MM.1S (cell line): ENCODE results near the gene FOXL2NB.
"Not testable (repeated sequence)": the region's sequence is repeated elsewhere in the genome, so short reads cannot be mapped to it uniquely, and the experiment has no call there.

Source experiments
- DNase-seq: peaks from one replicate; pipeline ENCODE4 v3.0.0-alpha.2; 2015
- H2AFZ ChIP-seq: fragments of 300-600 bp; sonication (generic); 2 replicates; pipeline ENCODE4 v1.6.0; 2016; ENCODE audit warnings: antibody characterized with exemption, low read length
- H3F3A ChIP-seq: fragments of 300-600 bp; sonication (generic); 2 replicates; pipeline ENCODE4 v1.6.1; 2016; ENCODE audit warnings: mild to moderate bottlenecking, antibody characterized with exemption, low read length, moderate library complexity, mixed read lengths; ENCODE audit not compliant: insufficient read depth
- H3K27ac ChIP-seq: fragments of 300-600 bp; sonication (generic); 2 replicates; pipeline ENCODE4 v1.5.1; 2016; ENCODE audit warnings: mild to moderate bottlenecking, low read length
- H3K27me3 ChIP-seq: fragments of 300-600 bp; sonication (generic); replicated peaks from 2 replicates; pipeline ENCODE4 v1.6.0; 2016; ENCODE audit warnings: low read length; ENCODE audit not compliant: insufficient read depth
- H3K36me3 ChIP-seq: fragments of 300-600 bp; sonication (generic); replicated peaks from 2 replicates; pipeline ENCODE4 v1.6.1; 2016; ENCODE audit warnings: mild to moderate bottlenecking, low read length, mixed read lengths; ENCODE audit not compliant: insufficient read depth
- H3K4me1 ChIP-seq: fragments of 300-600 bp; sonication (generic); 2 replicates; pipeline ENCODE4 v1.6.1; 2016; ENCODE audit warnings: low read length, mixed read lengths
- H3K4me2 ChIP-seq: fragments of 300-600 bp; sonication (generic); 2 replicates; pipeline ENCODE4 v1.6.0; 2016; ENCODE audit warnings: low read depth, low read length
- H3K4me3 ChIP-seq: fragments of 300-600 bp; sonication (generic); 2 replicates; pipeline ENCODE4 v1.5.1; 2016; ENCODE audit warnings: low read length, mixed read lengths
- H3K79me2 ChIP-seq: fragments of 300-600 bp; sonication (generic); 2 replicates; pipeline ENCODE4 v1.6.1; 2016; ENCODE audit warnings: mixed run types, low read length, mixed read lengths
- H3K9ac ChIP-seq: fragments of 300-600 bp; sonication (generic); 2 replicates; pipeline ENCODE4 v1.6.1; 2016; ENCODE audit warnings: low read length, mixed read lengths
- H3K9me2 ChIP-seq: fragments of 300-600 bp; sonication (generic); replicated peaks from 2 replicates; pipeline ENCODE4 v1.6.1; 2016; ENCODE audit warnings: mild to moderate bottlenecking, low read length, mixed read lengths; ENCODE audit not compliant: insufficient read depth
- H3K9me3 ChIP-seq: fragments of 300-600 bp; sonication (generic); replicated peaks from 2 replicates; pipeline ENCODE4 v1.6.1; 2016; ENCODE audit warnings: mild to moderate bottlenecking, low read length, mixed read lengths; ENCODE audit not compliant: insufficient read depth
- H4K20me1 ChIP-seq: fragments of 300-600 bp; sonication (generic); 2 replicates; pipeline ENCODE4 v1.6.1; 2016; ENCODE audit warnings: mild to moderate bottlenecking, low read length, moderate library complexity, mixed read lengths; ENCODE audit not compliant: insufficient read depth
- CTCF ChIP-seq: fragments of 300-600 bp; sonication (generic); IDR thresholded peaks from 2 replicates; pipeline ENCODE4 v1.5.1; 2016; ENCODE audit warnings: antibody characterized with exemption, low read length, mixed read lengths
- EZH2 ChIP-seq: fragments of 300-600 bp; sonication (generic); optimal IDR thresholded peaks from 2 replicates; pipeline ENCODE3; 2017; ENCODE audit warnings: low read depth, mild to moderate bottlenecking, antibody characterized with exemption, low read length, mixed read lengths
- EZH2phosphoT487 ChIP-seq: fragments of 300-600 bp; sonication (generic); IDR thresholded peaks from 2 replicates; pipeline ENCODE4 v1.6.1; 2018; ENCODE audit warnings: antibody characterized with exemption, low read length

FOXL2NB gene

GRCh38 chr3:138919325-138919724, 27.7 kb upstream of the FOXL2NB start:
- H3K4me2 ChIP-seq: no peak overlapping the region
- H3K27me3 ChIP-seq: no peaks in the 10 kb centered on the region
- TF ChIP-seq EZH2phosphoT487 (no peak), CTCF (no peak), EZH2 (no peak)
- no peaks in the 10 kb centered on the region for H3K36me3 ChIP-seq
- no peaks in the 10 kb centered on the region; the same call in 1 of the 2 replicates for H3F3A ChIP-seq
- H3K4me1 ChIP-seq: peaks cover 3% of the 10 kb centered on the region; the same call in 1 of the 2 replicates
- H2AFZ ChIP-seq: no peak overlapping the region
- H3K27ac ChIP-seq: no peak overlapping the region
- no peak overlapping the region for H3K9ac ChIP-seq
- H3K9me2 ChIP-seq: no peaks in the 10 kb centered on the region
- H3K9me3 ChIP-seq: no peaks in the 10 kb centered on the region
- no peaks in the 10 kb centered on the region for H4K20me1 ChIP-seq
- H3K79me2 ChIP-seq: no peaks in the 10 kb centered on the region
- no peak overlapping the region for H3K4me3 ChIP-seq
- DNase-seq: no peak

- no peaks in the 10 kb centered on the region for H3K27me3 ChIP-seq
- H3K4me2 ChIP-seq: no peak overlapping the region
- H3K4me1 ChIP-seq: no peaks in the 10 kb centered on the region
- H3K4me3 ChIP-seq: no peak overlapping the region
- H3K9me2 ChIP-seq: no peaks in the 10 kb centered on the region
- H3K9me3 ChIP-seq: no peaks in the 10 kb centered on the region
- H3K9ac ChIP-seq: no peak overlapping the region
- no peaks in the 10 kb centered on the region for H3K36me3 ChIP-seq
- H4K20me1 ChIP-seq: no peaks in the 10 kb centered on the region
- H3F3A ChIP-seq: no peaks in the 10 kb centered on the region
- no peaks in the 10 kb centered on the region for H3K79me2 ChIP-seq
- H3K27ac ChIP-seq: no peak overlapping the region
- no peak for DNase-seq
- TF ChIP-seq EZH2: no peak
- no peak for TF ChIP-seq CTCF
- TF ChIP-seq EZH2phosphoT487: no peak
- H2AFZ ChIP-seq: no peak overlapping the region
Observed at GRCh38 chr3:138921316-138922292, 25.4 kb upstream of the FOXL2NB start.

- H2AFZ ChIP-seq, H3K9ac ChIP-seq, H3F3A ChIP-seq, H3K27me3 ChIP-seq, H3K4me2 ChIP-seq, H3K9me3 ChIP-seq, H3K79me2 ChIP-seq, H3K4me1 ChIP-seq, H3K4me3 ChIP-seq, H3K36me3 ChIP-seq, DNase-seq, H3K9me2 ChIP-seq, H4K20me1 ChIP-seq, H3K27ac ChIP-seq: not testable (repeated sequence)
Observed at GRCh38 chr3:138922400-138922799, 24.6 kb upstream of the FOXL2NB start.

- no peak overlapping the region for H3K9ac ChIP-seq
- H3K9me2 ChIP-seq: no peaks in the 10 kb centered on the region
- H3K36me3 ChIP-seq: no peaks in the 10 kb centered on the region
- H3K4me3 ChIP-seq: no peak overlapping the region
- H3K79me2 ChIP-seq: no peaks in the 10 kb centered on the region
- no peak overlapping the region for H3K27ac ChIP-seq
- peak; percentile 82 for DNase-seq
- no peaks in the 10 kb centered on the region for H3F3A ChIP-seq
- 0 out of 2 replicates have a peak overlapping the region, but pooled peaks have one; percentile 36 for H3K4me2 ChIP-seq
- peak overlapping the region; percentile 58; the same call in 1 of the 2 replicates for H2AFZ ChIP-seq
- no peaks in the 10 kb centered on the region for H4K20me1 ChIP-seq
- H3K27me3 ChIP-seq: no peaks in the 10 kb centered on the region
- H3K4me1 ChIP-seq: no peaks in the 10 kb centered on the region
- TF ChIP-seq EZH2phosphoT487: no peak
- TF ChIP-seq CTCF: peak; percentile 92
- no peaks in the 10 kb centered on the region for H3K9me3 ChIP-seq
Observed at GRCh38 chr3:138923531-138923994, 23.5 kb upstream of the FOXL2NB start.
